IMR-90 (cell line): ENCODE results near the gene LPO. TPM values are rescaled to one million over a fixed set of nuclear protein-coding genes. Genes with fewer than 3 reads are reported as not detected.

Source experiments
- ATAC-seq: fragments of 200-7000 bp; cut with Tn5 transposase; 2 replicates; pipeline ENCODE4 v1.9.1; 2020; ENCODE audit warnings: low read depth, mild to moderate bottlenecking, moderate library complexity
- BruUV-seq: library from RNA; stranded (reverse); fragments of 400-500 nt; replicated peaks from 2 replicates; lab custom pipeline; 2021; lab: Mats Ljungman, UMichigan
- CTCF ChIA-PET: fragments of 300-600 bp; formaldehyde crosslinking; extraction: SDS; loops from one replicate; lab custom pipeline; 2021; ENCODE audit warnings: antibody characterized with exemption; lab: Yijun Ruan, JAX
- POLR2A ChIA-PET: fragments of 300-600 bp; sonication (Branson Sonifier 250); formaldehyde crosslinking; loops from one replicate; lab custom pipeline; 2022; ENCODE audit warnings: antibody characterized with exemption; ENCODE audit not compliant: unreplicated experiment; lab: Charles Lee
- DNase-seq: peaks from one replicate; pipeline ENCODE4 v3.0.0; 2013
- H2AFZ ChIP-seq: replicated peaks from 2 replicates; pipeline ENCODE3; 2013; ENCODE audit warnings: low read length, mild to moderate bottlenecking; ENCODE audit not compliant: poor library complexity
- H2AK5ac ChIP-seq: 2 replicates; pipeline ENCODE4 v1.6.1; 2013; ENCODE audit warnings: low read depth, low read length, inconsistent platforms
- H2AK9ac ChIP-seq: replicated peaks from 2 replicates; pipeline ENCODE3; 2013; ENCODE audit warnings: mild to moderate bottlenecking, low read depth, low read length, moderate library complexity; ENCODE audit not compliant: poor library complexity
- H2BK120ac ChIP-seq: 2 replicates; pipeline ENCODE4 v1.6.1; 2013; ENCODE audit warnings: low read depth, low read length, inconsistent platforms
- H2BK15ac ChIP-seq: 3 replicates; pipeline ENCODE4 v1.6.1; 2013; ENCODE audit warnings: low read depth, low read length, inconsistent platforms
- H2BK20ac ChIP-seq: 2 replicates; pipeline ENCODE4 v1.6.1; 2013; ENCODE audit warnings: low read depth, mild to moderate bottlenecking, inconsistent platforms, low read length, moderate library complexity
- H2BK5ac ChIP-seq: 2 replicates; pipeline ENCODE4 v1.6.1; 2013; ENCODE audit warnings: mild to moderate bottlenecking, low read depth, low read length, inconsistent platforms; ENCODE audit not compliant: poor library complexity, severe bottlenecking
- H3K14ac ChIP-seq: replicated peaks from 2 replicates; pipeline ENCODE4 v1.6.1; 2013; ENCODE audit warnings: low read depth, low read length, inconsistent platforms
- H3K18ac ChIP-seq: 2 replicates; pipeline ENCODE4 v1.6.1; 2013; ENCODE audit warnings: low read depth, low read length, control low read depth
- H3K23ac ChIP-seq: 2 replicates; pipeline ENCODE4 v1.6.1; 2013; ENCODE audit warnings: low read depth, low read length, inconsistent platforms
- H3K27ac ChIP-seq: 2 replicates; pipeline ENCODE4 v1.5.1; 2013; ENCODE audit warnings: mild to moderate bottlenecking, control low read depth, low read length; ENCODE audit not compliant: insufficient read depth
- H3K27me3 ChIP-seq: 2 replicates; pipeline ENCODE4 v1.6.1; 2013; ENCODE audit warnings: low read length; ENCODE audit not compliant: control insufficient read depth, insufficient read depth
- H3K36me3 ChIP-seq: 2 replicates; pipeline ENCODE4 v1.6.1; 2013; ENCODE audit warnings: low read length, mixed read lengths; ENCODE audit not compliant: control insufficient read depth, insufficient read depth
- H3K4ac ChIP-seq: 2 replicates; pipeline ENCODE4 v1.6.1; 2013; ENCODE audit warnings: low read depth, low read length, inconsistent platforms
- H3K4me1 ChIP-seq: 2 replicates; pipeline ENCODE4 v1.6.1; 2013; ENCODE audit warnings: low read length, mixed read lengths; ENCODE audit not compliant: control insufficient read depth, insufficient read depth
- H3K4me2 ChIP-seq: 2 replicates; pipeline ENCODE4 v1.6.1; 2013; ENCODE audit warnings: low read depth, mild to moderate bottlenecking, control low read depth, low read length, moderate library complexity
- H3K4me3 ChIP-seq: 2 replicates; pipeline ENCODE4 v1.5.1; 2013; ENCODE audit warnings: low read depth, mild to moderate bottlenecking, control low read depth, low read length, moderate library complexity; ENCODE audit not compliant: insufficient read depth
- H3K56ac ChIP-seq: 2 replicates; pipeline ENCODE4 v1.6.1; 2013; ENCODE audit warnings: low read length, inconsistent platforms; ENCODE audit not compliant: insufficient read depth; ENCODE audit errors: extremely low read depth
- H3K79me1 ChIP-seq, 2 experiments: 2 replicates each; pipeline ENCODE4 v1.6.1; 2013; ENCODE audit warnings: low read length in 2 of 2, inconsistent platforms in 1 of 2, low read depth in 1 of 2
- H3K9ac ChIP-seq: 2 replicates; pipeline ENCODE4 v1.6.1; 2013; ENCODE audit warnings: low read depth, low read length, control low read depth
- H3K9me1 ChIP-seq: 2 replicates; pipeline ENCODE4 v1.6.1; 2013; ENCODE audit warnings: low read length, inconsistent platforms; ENCODE audit not compliant: insufficient read depth
- H3K9me3 ChIP-seq: 2 replicates; pipeline ENCODE4 v1.6.1; 2013; ENCODE audit warnings: low read length; ENCODE audit not compliant: control insufficient read depth, insufficient read depth
- H4K20me1 ChIP-seq: 2 replicates; pipeline ENCODE4 v1.6.1; 2013; ENCODE audit warnings: low read length, inconsistent platforms; ENCODE audit not compliant: insufficient read depth
- H4K5ac ChIP-seq: 2 replicates; pipeline ENCODE4 v1.6.1; 2013; ENCODE audit warnings: mild to moderate bottlenecking, low read depth, low read length, control low read depth
- H4K8ac ChIP-seq, 2 experiments: 2 replicates each; pipeline ENCODE4 v1.6.1; 2013; ENCODE audit warnings: low read depth in 2 of 2, low read length in 2 of 2, control low read depth in 1 of 2, inconsistent platforms in 1 of 2
- H4K91ac ChIP-seq: 2 replicates; pipeline ENCODE4 v1.6.1; 2013; ENCODE audit warnings: low read depth, low read length, inconsistent platforms; ENCODE audit not compliant: insufficient read depth
- BHLHE40 ChIP-seq: fragments of 150-350 bp; IDR thresholded peaks from 2 replicates; pipeline ENCODE4 v1.6.1; 2016; ENCODE audit warnings: mild to moderate bottlenecking, low read depth, low read length
- CEBPB ChIP-seq: IDR thresholded peaks from 2 replicates; pipeline ENCODE4 v1.6.1; 2012; ENCODE audit warnings: low read depth, low read length, improper control_type of control experiment
- CHD1 ChIP-seq: IDR thresholded peaks from 2 replicates; pipeline ENCODE4 v1.6.1; 2012; ENCODE audit warnings: low read depth, low read length, improper control_type of control experiment
- FOS ChIP-seq: fragments of 150-350 bp; IDR thresholded peaks from 2 replicates; pipeline ENCODE4 v1.6.1; 2016; ENCODE audit warnings: low read depth, low read length
- MAFK ChIP-seq: IDR thresholded peaks from 2 replicates; pipeline ENCODE4 v1.6.1; 2012; ENCODE audit warnings: low read depth, low read length, improper control_type of control experiment
- MAZ ChIP-seq: IDR thresholded peaks from 2 replicates; pipeline ENCODE4 v1.6.1; 2012; ENCODE audit warnings: low read depth, mild to moderate bottlenecking, low read length, improper control_type of control experiment, moderate library complexity, borderline replicate concordance
- MXI1 ChIP-seq: IDR thresholded peaks from 2 replicates; pipeline ENCODE4 v1.6.1; 2012; ENCODE audit warnings: low read depth, mild to moderate bottlenecking, low read length, moderate library complexity, borderline replicate concordance
- NFE2L2 ChIP-seq: fragments of 150-350 bp; IDR thresholded peaks from 2 replicates; pipeline ENCODE4 v1.6.1; 2016; ENCODE audit warnings: low read depth, mild to moderate bottlenecking, low read length
- POLR2A ChIP-seq: IDR thresholded peaks from 2 replicates; pipeline ENCODE4 v1.6.1; 2012; ENCODE audit warnings: mild to moderate bottlenecking, low read depth, low read length
- RAD21 ChIP-seq: IDR thresholded peaks from 2 replicates; pipeline ENCODE4 v1.6.1; 2012; ENCODE audit warnings: low read length, improper control_type of control experiment
- RCOR1 ChIP-seq: IDR thresholded peaks from 2 replicates; pipeline ENCODE4 v1.6.1; 2012; ENCODE audit warnings: mild to moderate bottlenecking, low read length, improper control_type of control experiment; ENCODE audit not compliant: insufficient replicate concordance
- RFX5 ChIP-seq: IDR thresholded peaks from 2 replicates; pipeline ENCODE4 v1.8.0; 2012; ENCODE audit warnings: low read depth, mild to moderate bottlenecking, low read length, moderate library complexity
- SMC3 ChIP-seq: fragments of 150-350 bp; IDR thresholded peaks from 2 replicates; pipeline ENCODE4 v1.6.1; 2016; ENCODE audit warnings: low read depth, mild to moderate bottlenecking, antibody characterized with exemption, low read length, moderate library complexity
- WGBS, 2 experiments: methylation state at CpG; one replicate each; pipeline versions ENCODE4 v1.1.5 to v1.1.7; 2013; ENCODE audit warnings: missing lambda C conversion rate in 2 of 2; ENCODE audit not compliant: insufficient read length in 1 of 2; ENCODE audit errors: extremely low coverage in 2 of 2; 5-methylcytosine and 5-hydroxymethylcytosine counted together
- dilution Hi-C: fragments of 300-500 bp; cut with HindIII; formaldehyde crosslinking; loops from one replicate; pipeline ENCODE4 v1.14.3; 2018; ENCODE audit warnings: low sequenced_read_pairs; ENCODE audit not compliant: unreplicated experiment
- in situ Hi-C: fragments of 300-500 bp; cut with MboI; formaldehyde crosslinking; loops from 3 replicates; pipeline ENCODE4 v1.14.3; 2019; ENCODE audit warnings: low sequenced_read_pairs, inconsistent platforms, mixed read lengths
- intact Hi-C: fragments of 100-400 bp; cut with micrococcal nuclease; formaldehyde crosslinking; loops from 2 replicates; pipeline ENCODE4 v1.10.0; 2022
- polyA plus RNA-seq, 3 experiments: library from polyadenylated mRNA; depleted of rRNA; stranded (reverse); fragments of >200 nt; gene quantifications; 2 replicates each; pipeline ENCODE4 v1.2.3, GENCODE V29; 2012; ENCODE audit warnings: low replicate concordance in 1 of 3
- total RNA-seq: library from RNA; depleted of rRNA; stranded (reverse); fragments of >200 nt; gene quantifications from 2 replicates; pipeline ENCODE4 v1.2.3, GENCODE V29; 2012
- TF ChIP-seq, protein P1 (sequence below): conservative IDR thresholded peaks from 2 replicates; pipeline ENCODE4 v1.5.1; 2012; ENCODE audit warnings: mild to moderate bottlenecking, low read depth, low read length, improper control_type of control experiment
- TF ChIP-seq, protein P2 (sequence below): fragments of 150-350 bp; IDR thresholded peaks from 2 replicates; pipeline ENCODE4 v1.6.1; 2017; ENCODE audit warnings: mild to moderate bottlenecking, antibody characterized with exemption, low read length, low read depth
- TF ChIP-seq, protein P3 (sequence below): fragments of 150-350 bp; IDR thresholded peaks from 2 replicates; pipeline ENCODE4 v1.6.1; 2016; ENCODE audit warnings: low read depth, mild to moderate bottlenecking, low read length, moderate library complexity, borderline replicate concordance

The LPO gene
- total and polyA plus RNA-seq, 2 of the 4 experiments (the other 2 are of a cell fraction), result not detected

DNA sequence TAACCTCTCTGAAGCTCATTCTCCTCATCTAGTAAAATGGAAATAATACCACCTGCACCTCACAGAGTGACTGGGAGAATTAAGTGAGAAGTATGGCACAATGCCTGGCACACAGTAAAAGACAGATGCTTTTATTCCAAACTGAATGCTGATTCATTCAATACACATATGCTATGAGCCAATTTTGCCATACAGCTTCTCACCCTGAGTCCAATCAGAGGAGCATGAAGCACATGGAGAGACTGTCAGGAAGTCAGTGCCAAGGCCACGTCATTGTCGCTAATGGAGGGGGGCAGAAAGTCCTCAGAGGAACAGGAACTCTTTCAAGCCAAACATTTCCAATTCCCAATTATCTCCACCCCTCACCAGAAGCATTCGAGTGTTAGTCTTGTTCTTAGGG is 30.9 kb upstream of the LPO start:
- ATAC-seq (no peak), DNase-seq (no peak)
- intact Hi-C loops (no loop called here), in situ Hi-C loops (no loop called here), dilution Hi-C loops (no loop called here)
- H3K9me1 ChIP-seq, result no peaks in the 10 kb centered on the region
- H4K5ac ChIP-seq, result no peak overlapping the region
- TF ChIP-seq POLR2A, result no peak
- TF ChIP-seq SMC3, result no peak
- TF ChIP-seq FOS, result no peak
- no peak for TF ChIP-seq CHD1
- TF ChIP-seq MXI1, result no peak
- TF ChIP-seq, protein P1, sequence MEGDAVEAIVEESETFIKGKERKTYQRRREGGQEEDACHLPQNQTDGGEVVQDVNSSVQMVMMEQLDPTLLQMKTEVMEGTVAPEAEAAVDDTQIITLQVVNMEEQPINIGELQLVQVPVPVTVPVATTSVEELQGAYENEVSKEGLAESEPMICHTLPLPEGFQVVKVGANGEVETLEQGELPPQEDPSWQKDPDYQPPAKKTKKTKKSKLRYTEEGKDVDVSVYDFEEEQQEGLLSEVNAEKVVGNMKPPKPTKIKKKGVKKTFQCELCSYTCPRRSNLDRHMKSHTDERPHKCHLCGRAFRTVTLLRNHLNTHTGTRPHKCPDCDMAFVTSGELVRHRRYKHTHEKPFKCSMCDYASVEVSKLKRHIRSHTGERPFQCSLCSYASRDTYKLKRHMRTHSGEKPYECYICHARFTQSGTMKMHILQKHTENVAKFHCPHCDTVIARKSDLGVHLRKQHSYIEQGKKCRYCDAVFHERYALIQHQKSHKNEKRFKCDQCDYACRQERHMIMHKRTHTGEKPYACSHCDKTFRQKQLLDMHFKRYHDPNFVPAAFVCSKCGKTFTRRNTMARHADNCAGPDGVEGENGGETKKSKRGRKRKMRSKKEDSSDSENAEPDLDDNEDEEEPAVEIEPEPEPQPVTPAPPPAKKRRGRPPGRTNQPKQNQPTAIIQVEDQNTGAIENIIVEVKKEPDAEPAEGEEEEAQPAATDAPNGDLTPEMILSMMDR, result no peak
- no peak for TF ChIP-seq MAFK
- TF ChIP-seq, protein P2, sequence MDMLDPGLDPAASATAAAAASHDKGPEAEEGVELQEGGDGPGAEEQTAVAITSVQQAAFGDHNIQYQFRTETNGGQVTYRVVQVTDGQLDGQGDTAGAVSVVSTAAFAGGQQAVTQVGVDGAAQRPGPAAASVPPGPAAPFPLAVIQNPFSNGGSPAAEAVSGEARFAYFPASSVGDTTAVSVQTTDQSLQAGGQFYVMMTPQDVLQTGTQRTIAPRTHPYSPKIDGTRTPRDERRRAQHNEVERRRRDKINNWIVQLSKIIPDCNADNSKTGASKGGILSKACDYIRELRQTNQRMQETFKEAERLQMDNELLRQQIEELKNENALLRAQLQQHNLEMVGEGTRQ, result no peak
- TF ChIP-seq NFE2L2, result no peak
- TF ChIP-seq MAZ, result no peak
- no peak for TF ChIP-seq BHLHE40
- TF ChIP-seq CEBPB, result no peak
- no peak for TF ChIP-seq RAD21
- no peak for TF ChIP-seq RCOR1
- no peak for TF ChIP-seq RFX5
- TF ChIP-seq, protein P3, sequence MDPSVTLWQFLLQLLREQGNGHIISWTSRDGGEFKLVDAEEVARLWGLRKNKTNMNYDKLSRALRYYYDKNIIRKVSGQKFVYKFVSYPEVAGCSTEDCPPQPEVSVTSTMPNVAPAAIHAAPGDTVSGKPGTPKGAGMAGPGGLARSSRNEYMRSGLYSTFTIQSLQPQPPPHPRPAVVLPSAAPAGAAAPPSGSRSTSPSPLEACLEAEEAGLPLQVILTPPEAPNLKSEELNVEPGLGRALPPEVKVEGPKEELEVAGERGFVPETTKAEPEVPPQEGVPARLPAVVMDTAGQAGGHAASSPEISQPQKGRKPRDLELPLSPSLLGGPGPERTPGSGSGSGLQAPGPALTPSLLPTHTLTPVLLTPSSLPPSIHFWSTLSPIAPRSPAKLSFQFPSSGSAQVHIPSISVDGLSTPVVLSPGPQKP, result no peak
- 86% methylated on average over 1 of the region's 3 CpGs; no CpG with 5 or more reads in 1 of the 2 experiments for WGBS, 2 experiments
- no TSS peak for BruUV-seq
- CTCF ChIA-PET, result no interaction called here
- no peaks in the 10 kb centered on the region for H4K20me1 ChIP-seq
- H2BK120ac ChIP-seq, result no peak overlapping the region
- no peak overlapping the region for H2BK20ac ChIP-seq
- no peak overlapping the region for H3K4me2 ChIP-seq
- no peaks in the 10 kb centered on the region for H3K27me3 ChIP-seq
- H3K9ac ChIP-seq, result no peak overlapping the region
- no peaks in the 10 kb centered on the region for H3K9me3 ChIP-seq
- no peak overlapping the region for H2AK5ac ChIP-seq
- no peak overlapping the region for H3K18ac ChIP-seq
- H3K79me1 ChIP-seq, result no peaks in the 10 kb centered on the region
- peaks cover 22% of the 10 kb centered on the region for H3K36me3 ChIP-seq
- H3K23ac ChIP-seq, result no peak overlapping the region
- H3K4me1 ChIP-seq, result no peaks in the 10 kb centered on the region
- H3K4me3 ChIP-seq, result no peak overlapping the region
- POLR2A ChIA-PET, result no interaction called here
- no peak overlapping the region for H3K14ac ChIP-seq
- H3K56ac ChIP-seq, result no peak overlapping the region
- H3K27ac ChIP-seq, result no peak overlapping the region
- no peak overlapping the region for H2AK9ac ChIP-seq
- H4K8ac ChIP-seq, result no peak overlapping the region
- H2BK15ac ChIP-seq, result no peak overlapping the region
- no peak overlapping the region for H3K4ac ChIP-seq
- H4K91ac ChIP-seq, result no peak overlapping the region
- no peak overlapping the region for H2AFZ ChIP-seq
- H2BK5ac ChIP-seq, result no peak overlapping the region
